Tibial nerve (tissue), 4 donors: ENCODE measurements around the gene CMTM6.

ENCODE experiments used
- CTCF ChIP-seq, 5 experiments: fragments of 200-600 bp in 3 of 5; fragments of 450-650 bp in 2 of 5; sonication (generic) in 3 of 5; IDR thresholded peaks; one replicate each; pipeline ENCODE4 v1.5.1; 2016 to 2019; ENCODE audit warnings: antibody characterized with exemption in 5 of 5, mild to moderate bottlenecking in 3 of 5, moderate library complexity in 2 of 5
- EP300 ChIP-seq, 2 donors: sonication (generic); formaldehyde crosslinking; IDR thresholded peaks; one replicate each; pipeline ENCODE4 v1.6.1; 2017; ENCODE audit warnings: antibody characterized with exemption in 2 of 2, mild to moderate bottlenecking in 1 of 2
- POLR2A ChIP-seq, 2 donors: fragments of 450-650 bp; IDR thresholded peaks; one replicate each; pipeline ENCODE4 v1.6.1; 2017; ENCODE audit warnings: antibody characterized with exemption in 2 of 2, mild to moderate bottlenecking in 2 of 2, moderate library complexity in 2 of 2

GRCh38 chr3:32471246-32471645, 31.4 kb downstream of the CMTM6 start:
- TF ChIP-seq CTCF (IDR thresholded peaks at IDR 0.05): no peak
- TF ChIP-seq POLR2A (IDR thresholded peaks at IDR 0.05): no peak
- no peak for TF ChIP-seq EP300 (IDR thresholded peaks at IDR 0.05)
